ENCODE measurements around the gene MFSD1. TPM values are rescaled to one million over a fixed set of nuclear protein-coding genes. Genes with fewer than 3 reads are reported as not detected.

MFSD1 gene
- total and polyA plus RNA-seq, 9 of the 15 experiments (the other 6 are each of a cell fraction or from before 2014, with no cell fraction given): 8.7 to 49.5 (median 28.6) TPM

- Histone ChIP-seq H3K9me1 (ENCODE audit: control insufficient read depth, insufficient read depth, low read length) (no peaks in the 10 kb centered on the region), H3K27me3 (ENCODE audit: control insufficient read depth in 2 of 2, insufficient read depth in 2 of 2, low read length in 2 of 2) (no peaks in the 10 kb centered on the region), H3K79me2 (ENCODE audit: control insufficient read depth, insufficient read depth, low read length) (no peaks in the 10 kb centered on the region), H3K36me3 (ENCODE audit: control insufficient read depth, insufficient read depth, low read length) (no peaks in the 10 kb centered on the region; the same call in 2 of the 3 replicates), H3K4me2 (ENCODE audit: insufficient read depth, low read length) (peak overlapping the region; percentile 30; the same call in 1 of the 2 replicates), H3K9ac (ENCODE audit: insufficient read depth in 1 of 2, low read depth in 2 of 2, low read length in 2 of 2) (peak overlapping the region in 1 of 2 experiments; percentile 38; a peak in 2 of 4 replicates), H3K27ac (ENCODE audit: extremely low read depth, low read depth, low read length) (0 out of 3 replicates have a peak overlapping the region, but pooled peaks have one; percentile 9), H3K4me1 (replicated peaks in 1 of 2; ENCODE audit: control insufficient read depth in 2 of 2, insufficient read depth in 2 of 2, low read length in 2 of 2) (peaks cover 13 to 52% of the 10 kb centered on the region in 2 experiments; a peak in 3 of 5 replicates), H3K9me3 (replicated peaks; ENCODE audit: control insufficient read depth, insufficient read depth, low read depth, low read length) (no peaks in the 10 kb centered on the region), H4K20me1 (replicated peaks; ENCODE audit: control insufficient read depth, insufficient read depth, low read length) (no peaks in the 10 kb centered on the region), H2AFZ (ENCODE audit: low read depth, low read length) (peak overlapping the region; percentile 66; the same call in 1 of the 2 replicates), H3K4me3 (no peak overlapping the region)
- ChIA-PET POLR2A (interaction anchor here (0.6 to 0.7 kb wide), 2 partner anchors 15 to 67 kb away, joined by 3 read pairs; no protein-coding TSS in a partner anchor), CTCF (ENCODE audit: low intra/inter-chr PET ratio) (interaction anchor here (0.6 to 0.7 kb wide), 2 partner anchors 9 to 20 kb away, joined by 3 to 4 read pairs; no protein-coding TSS in a partner anchor)
- no TSS peak for BruUV-seq (replicated peaks)
- DNase-seq (ENCODE audit: extremely low read depth in 1 of 4, low spot score in 3 of 4): peak in 3 of 4 experiments; percentile 22 to 59 (median 45)
- 59% methylated on average over 10 of the region's 10 CpGs for WGBS (ENCODE audit: insufficient coverage, low coverage, missing lambda C conversion rate)
- ATAC-seq: peak; percentile 33
- peak; percentile 64 for FAIRE-seq
- intact Hi-C loops (cut with micrococcal nuclease) (loop anchor here (2.0 kb wide), 1 partner anchor 27 kb away; no protein-coding TSS in a partner anchor), in situ Hi-C loops (cut with MboI) (no loop called here)
- TF ChIP-seq NCOR1 (IDR thresholded peaks at IDR 0.05) (no peak), MAFG (tag; conservative IDR thresholded peaks at IDR 0.05) (0 out of 2 replicates have a peak, but pooled peaks have one; percentile 34), SMAD4 (CRISPR knock-in tag; conservative IDR thresholded peaks at IDR 0.05) (no peak), IRF2 (CRISPR knock-in tag; IDR thresholded peaks at IDR 0.05) (no peak), NR2C1 (IDR thresholded peaks at IDR 0.05) (no peak), NR2C1 (tag; IDR thresholded peaks at IDR 0.05) (no peak), FOSL1 (tag; conservative IDR thresholded peaks at IDR 0.05) (0 out of 2 replicates have a peak, but pooled peaks have one; percentile 21), ARID3B (CRISPR knock-in tag; IDR thresholded peaks at IDR 0.05; ENCODE audit: borderline replicate concordance) (no peak), C11orf30 (IDR thresholded peaks at IDR 0.05; ENCODE audit: low read depth) (peak; percentile 50), ZNF316 (IDR thresholded peaks at IDR 0.05) (peak; percentile 63), ZBTB8A (IDR thresholded peaks at IDR 0.05; ENCODE audit: partially characterized antibody) (no peak), CCNT2 (IDR thresholded peaks at IDR 0.05; ENCODE audit: borderline replicate concordance, extremely low read depth, insufficient read length, low read depth, low read length) (no peak), ZNF592 (IDR thresholded peaks at IDR 0.05) (peak; percentile 27; the same call in 1 of the 2 replicates), MNT (conservative IDR thresholded peaks at IDR 0.05) (no peak)
Measured at GRCh38 chr3:158769952-158770740, 31.7 kb upstream of the MFSD1 start.

Measured in K562 (cell line).